ENCODE data around the gene RIPOR3.
"Not testable (repeated sequence)": the region's sequence is repeated elsewhere in the genome, so short reads cannot be mapped to it uniquely, and the experiment has no call there.

The RIPOR3 gene

DNA sequence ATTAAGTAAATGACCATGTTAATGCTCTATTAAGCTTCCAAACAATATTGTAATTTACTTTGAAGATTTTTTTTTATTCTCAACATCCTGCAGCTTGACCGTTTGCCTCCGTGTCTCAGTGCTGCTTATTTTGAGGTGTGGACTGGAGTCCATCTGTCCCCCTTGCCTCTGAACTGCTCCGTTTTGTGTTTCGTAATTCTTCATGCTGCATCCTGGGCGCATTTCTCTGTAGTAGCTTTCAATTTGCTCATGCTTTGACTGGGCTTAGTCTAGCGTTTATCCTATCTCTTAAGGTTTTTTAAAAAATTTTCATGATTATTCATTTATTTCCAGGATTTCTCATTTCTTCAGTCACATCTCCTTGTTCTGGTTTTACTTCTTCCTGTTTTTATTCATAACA lies 143.4 kb downstream of the RIPOR3 start:
- DNase-seq = no peak

GRCh38 chr20:50546729-50547314 lies 144.5 kb downstream of the RIPOR3 start:
- DNase-seq = no peak

DNA sequence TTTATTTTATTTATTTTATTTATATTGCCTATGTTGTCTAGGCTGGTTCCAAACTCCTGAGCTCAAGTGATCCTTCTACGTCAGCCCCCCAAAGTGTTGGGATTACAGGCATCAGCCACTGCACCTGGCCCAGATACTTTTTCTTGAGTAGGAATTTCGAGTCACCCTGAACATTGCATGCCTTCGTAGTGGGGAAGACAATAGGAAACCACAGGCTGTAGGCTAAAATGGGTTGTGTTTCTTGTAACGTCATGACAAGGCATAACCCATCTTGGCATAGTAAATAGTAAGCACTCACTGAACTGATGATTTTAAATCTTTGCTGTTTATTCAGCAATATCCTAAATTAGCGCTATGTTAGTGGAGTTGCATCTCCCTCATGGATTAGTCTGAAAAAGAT lies 146.2 kb downstream of the RIPOR3 start:
- no peak for DNase-seq

GRCh38 chr20:50543326-50543725 lies 148.0 kb downstream of the RIPOR3 start:
- no peak for DNase-seq

DNA sequence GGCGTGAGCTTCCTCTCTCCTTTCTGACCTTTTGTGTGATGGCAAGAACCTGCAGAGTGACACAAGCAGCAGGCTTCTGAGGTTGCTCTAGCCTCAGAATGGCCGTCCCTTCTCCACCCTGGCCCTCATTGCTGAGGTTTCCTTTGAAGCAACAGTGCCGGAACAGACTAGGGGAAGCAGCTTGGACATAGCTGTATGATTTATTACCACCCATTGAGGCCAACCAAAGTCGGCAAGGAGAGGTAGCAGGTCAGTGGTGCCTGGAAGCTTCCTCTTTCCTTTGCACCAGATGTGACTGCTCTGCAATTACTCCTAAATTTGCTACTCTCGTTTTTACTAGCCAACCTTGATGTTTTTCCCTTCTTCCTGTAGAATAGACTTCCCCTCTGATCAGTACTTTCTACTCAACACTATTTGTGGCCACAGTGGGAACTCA lies 149.7 kb downstream of the RIPOR3 start:
- DNase-seq = no peak

GRCh38 chr20:50540620-50541605 lies 150.4 kb downstream of the RIPOR3 start:
- DNase-seq = no peak

- DNase-seq = not testable (repeated sequence)
Observed at GRCh38 chr20:50539798-50540197, 151.5 kb downstream of the RIPOR3 start.

DNA sequence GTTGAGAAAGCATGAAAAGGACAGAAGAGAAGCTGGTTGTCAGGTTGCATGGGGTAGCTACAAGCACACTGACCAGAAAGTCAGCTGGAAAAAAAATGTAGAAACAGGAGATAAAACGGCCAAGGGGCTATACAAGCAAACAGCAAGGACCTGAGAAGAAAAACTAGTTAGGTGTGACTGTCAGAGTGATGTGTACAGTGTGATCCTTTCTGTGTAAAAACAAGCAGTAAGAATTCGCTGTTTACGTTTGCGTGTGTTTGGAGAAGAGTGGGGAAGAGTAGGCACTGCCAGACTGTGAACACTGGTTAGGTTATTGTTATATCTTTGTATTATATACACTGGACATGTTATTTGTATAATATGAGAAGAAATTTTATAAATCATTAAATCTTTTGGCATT lies 153.1 kb downstream of the RIPOR3 start:
- DNase-seq = no peak

- DNase-seq = no peak
Observed at GRCh38 chr20:50537546-50538201, 153.7 kb downstream of the RIPOR3 start.

DNA sequence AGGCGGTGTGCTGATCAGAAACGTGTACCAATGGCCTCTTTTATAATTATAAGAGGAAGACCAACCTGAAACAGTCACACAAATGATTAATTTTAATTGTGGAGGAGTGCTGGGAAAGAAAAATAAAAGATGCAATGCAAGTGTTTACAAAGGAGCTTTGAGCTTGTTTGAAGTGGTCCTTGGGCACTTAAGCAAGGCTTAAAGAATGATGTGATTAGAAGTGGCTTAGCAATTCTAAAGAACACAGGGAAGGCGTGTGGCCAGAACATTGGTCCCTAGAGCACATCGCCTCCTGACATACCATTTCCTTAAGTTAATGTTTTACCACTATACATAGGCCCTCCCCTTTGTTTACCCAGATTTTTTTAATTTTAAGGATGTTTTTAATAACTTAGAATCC lies 155.0 kb downstream of the RIPOR3 start:
- no peak for DNase-seq
